Esophagus squamous epithelium (tissue), 5 donors: Measurements from ENCODE around the gene COX20. TPM values are rescaled to one million over a fixed set of nuclear protein-coding genes. Genes with fewer than 3 reads are reported as not detected.
A peak's percentile ranks its signal among the peaks of the same experiment; 100 is the strongest.

Experiments
- DNase-seq: peaks from one replicate; lab custom pipeline; 2025; lab: John Stamatoyannopoulos, UW
- H3K27ac ChIP-seq, 4 donors: fragments of 200-600 bp; sonication (generic); one replicate each; pipeline ENCODE4 v1.5.1; 2016 to 2019; ENCODE audit warnings: mild to moderate bottlenecking in 1 of 4
- H3K27me3 ChIP-seq, 4 donors: fragments of 200-600 bp; sonication (generic); 1 replicate in 3 of 4; 2 replicates in 1 of 4; pipeline versions ENCODE4 v1.5.1 to v1.6.0; 2017 to 2021; ENCODE audit warnings: antibody characterized with exemption in 1 of 4
- H3K36me3 ChIP-seq, 3 donors: fragments of 200-600 bp; sonication (generic); one replicate each; pipeline ENCODE4 v1.5.1; 2016 to 2019
- H3K4me1 ChIP-seq, 3 donors: fragments of 200-600 bp; sonication (generic); one replicate each; pipeline ENCODE4 v1.5.1; 2017 to 2019
- H3K4me3 ChIP-seq, 4 donors: fragments of 200-600 bp; sonication (generic); 1 replicate in 3 of 4; 2 replicates in 1 of 4; pipeline ENCODE4 v1.5.1; 2016 to 2019; ENCODE audit warnings: mild to moderate bottlenecking in 2 of 4, moderate library complexity in 1 of 4
- H3K9me3 ChIP-seq, 3 donors: fragments of 200-600 bp; sonication (generic); one replicate each; pipeline ENCODE4 v1.5.1; 2016 to 2019
- CTCF ChIP-seq, 6 experiments: fragments of 450-650 bp in 4 of 6; fragments of 200-600 bp in 2 of 6; sonication (generic) in 2 of 6; IDR thresholded peaks; one replicate each; pipeline ENCODE4 v1.5.1; 2016 to 2019; ENCODE audit warnings: antibody characterized with exemption in 6 of 6, mild to moderate bottlenecking in 4 of 6, moderate library complexity in 4 of 6
- POLR2A ChIP-seq, 4 donors: fragments of 450-650 bp; IDR thresholded peaks; one replicate each; pipeline ENCODE4 v1.6.1; 2017; ENCODE audit warnings: antibody characterized with exemption in 4 of 4, mild to moderate bottlenecking in 4 of 4, moderate library complexity in 3 of 4
- WGBS, 2 donors: methylation state at CpG; one replicate each; pipeline ENCODE4 v1.1.5; 2018; 5-methylcytosine and 5-hydroxymethylcytosine counted together
- intact Hi-C: fragments of 100-400 bp; cut with DNase I; formaldehyde crosslinking; loops from one replicate; pipeline ENCODE4 v1.15.0; 2022
- total RNA-seq, 4 donors: library from RNA; depleted of rRNA; stranded (reverse); fragments of >200 nt; gene quantifications; one replicate each; pipeline ENCODE4 v1.1.0, GENCODE V29; 2016
- donor health status: DM: yes; HTN: yes; CAD: no.

COX20 gene
- total RNA-seq, 4 donors from 2014 or later, result 19.2 to 48.4 (median 37.0) TPM

GRCh38 chr1:244807138-244807537 lies 28.3 kb upstream of the COX20 start:
- intact Hi-C loops, result no loop called here
- H3K27ac ChIP-seq, result no peak overlapping the region
- H3K27me3 ChIP-seq, result peaks cover 0 to 7% (median 0%) of the 10 kb centered on the region in 4 donors

GRCh38 chr1:244810221-244810620 lies 25.2 kb upstream of the COX20 start:
- no peak for DNase-seq
- H3K4me1 ChIP-seq, result no peaks in the 10 kb centered on the region
- no peak overlapping the region for H3K4me3 ChIP-seq
- no peaks in the 10 kb centered on the region for H3K9me3 ChIP-seq
- H3K36me3 ChIP-seq, result no peaks in the 10 kb centered on the region
- peaks cover 0 to 13% (median 0%) of the 10 kb centered on the region in 4 donors for H3K27me3 ChIP-seq
- intact Hi-C loops, result no loop called here
- TF ChIP-seq POLR2A (IDR thresholded peaks at IDR 0.05) (no peak), CTCF (IDR thresholded peaks at IDR 0.05) (no peak)
- no peak overlapping the region for H3K27ac ChIP-seq
- WGBS, 2 donors, result 76 to 87% methylated on average over 20 to 21 of the region's 22 CpGs

More at GRCh38 chr1:244807138-244807537, 28.3 kb upstream of the COX20 start:
- DNase-seq, result no peak
- Histone ChIP-seq H3K9me3 (no peaks in the 10 kb centered on the region), H3K36me3 (no peaks in the 10 kb centered on the region), H3K4me3 (no peak overlapping the region), H3K4me1 (no peaks in the 10 kb centered on the region)
- TF ChIP-seq POLR2A (IDR thresholded peaks at IDR 0.05) (no peak), CTCF (IDR thresholded peaks at IDR 0.05) (no peak)

GRCh38 chr1:244813327-244813726 lies 22.1 kb upstream of the COX20 start:
- Histone ChIP-seq H3K36me3 (no peaks in the 10 kb centered on the region), H3K27ac (no peak overlapping the region), H3K9me3 (no peaks in the 10 kb centered on the region), H3K4me1 (no peaks in the 10 kb centered on the region), H3K27me3 (peaks cover 0 to 14% (median 0%) of the 10 kb centered on the region in 4 donors), H3K4me3 (no peak overlapping the region)
- 78 to 94% methylated on average over 4 to 5 of the region's 6 CpGs for WGBS, 2 donors
- intact Hi-C loops, result no loop called here
- no peak for DNase-seq
- TF ChIP-seq CTCF (IDR thresholded peaks at IDR 0.05) (no peak), POLR2A (IDR thresholded peaks at IDR 0.05) (no peak)

GRCh38 chr1:244815600-244816099 lies 19.8 kb upstream of the COX20 start:
- H3K4me3 ChIP-seq, result peak overlapping the region in 1 of 4 donors; percentile 44

More at GRCh38 chr1:244815600-244816099, 19.8 kb upstream of the COX20 start:
- H3K27me3 ChIP-seq, result peaks cover 0 to 10% (median 0%) of the 10 kb centered on the region in 4 donors
- no peak for DNase-seq
- no peaks in the 10 kb centered on the region for H3K36me3 ChIP-seq
- intact Hi-C loops, result no loop called here
- no peaks in the 10 kb centered on the region for H3K9me3 ChIP-seq
- 36 to 37% methylated on average over 9 to 13 of the region's 15 CpGs for WGBS, 2 donors
- no peak for TF ChIP-seq CTCF (IDR thresholded peaks at IDR 0.05)
- no peak for TF ChIP-seq POLR2A (IDR thresholded peaks at IDR 0.05)
- no peaks in the 10 kb centered on the region for H3K4me1 ChIP-seq
- H3K27ac ChIP-seq, result no peak overlapping the region
